Colonic mucosa (tissue), 4 donors: Measurements from ENCODE around the gene CEP192. TPM values are rescaled to one million over a fixed set of nuclear protein-coding genes. Genes with fewer than 3 reads are reported as not detected.

Experiments
- DNase-seq: peaks from one replicate; pipeline ENCODE4 v3.0.0-alpha.2; 2020
- H3K27ac ChIP-seq: fragments of 200-600 bp; one replicate; pipeline ENCODE4 v1.8.0; 2021
- H3K27me3 ChIP-seq: fragments of 200-600 bp; one replicate; pipeline ENCODE4 v1.8.0; 2021
- H3K36me3 ChIP-seq: fragments of 200-600 bp; one replicate; pipeline ENCODE4 v1.8.0; 2021
- H3K4me1 ChIP-seq: fragments of 200-600 bp; one replicate; pipeline ENCODE4 v1.8.0; 2021; ENCODE audit warnings: mild to moderate bottlenecking
- H3K4me3 ChIP-seq: fragments of 200-600 bp; one replicate; pipeline ENCODE4 v1.8.0; 2021
- H3K9ac ChIP-seq, 2 donors: one replicate each; pipeline ENCODE4 v1.7.0; 2013; ENCODE audit warnings: control low read depth in 2 of 2, low read depth in 2 of 2, low read length in 2 of 2
- H3K9me3 ChIP-seq: fragments of 200-600 bp; one replicate; pipeline ENCODE4 v1.8.0; 2021
- CTCF ChIP-seq: fragments of 200-600 bp; IDR thresholded peaks from one replicate; pipeline ENCODE4 v1.8.0; 2022; ENCODE audit warnings: antibody characterized with exemption, mild to moderate bottlenecking
- intact Hi-C: fragments of 100-400 bp; cut with DNase I; formaldehyde crosslinking; loops from one replicate; pipeline ENCODE4 v1.14.1; 2022
- total RNA-seq, 2 donors: library from RNA; stranded (reverse); fragmentation: NEBNext Ultra II Directional in 1 of 2; extraction: Animal tissue kit (Norgen Biotek cat#: 25700) in 1 of 2; gene quantifications; one replicate each; pipeline ENCODE4 v1.2.1, GENCODE V29; 2021
- donor health status: healthy.
- donor health status: DM: no; HTN: no; CAD: no.
- donor health status: DM: no; HTN: no; CAD: no.

Gene CEP192
- 10 to 100 TPM; 23.7 to 26.9 TPM for total RNA-seq

GRCh38 chr18:12990967-12991820, at the start of gene CEP192:
TSS of gene CEP192 (plus strand) at chr18:12991362. CDS start at chr18:12999425, 8,063 bp downstream.
- Histone ChIP-seq H3K9me3 (no peaks in the 10 kb centered on the region), H3K27me3 (no peaks in the 10 kb centered on the region), H3K36me3 (no peaks in the 10 kb centered on the region), H3K9ac (peak within 1 kb of the TSS; percentile 72 to 96), H3K4me1 (peaks cover 4% of the 10 kb centered on the region), H3K4me3 (peak within 1 kb of the TSS; percentile 97), H3K27ac (peak within 1 kb of the TSS; percentile 98)
- TF ChIP-seq CTCF, result no peak
- DNase-seq, result peak; percentile 98
- intact Hi-C loops, result no loop called here

- TF ChIP-seq CTCF, result no peak
- Histone ChIP-seq H3K4me1 (no peaks in the 10 kb centered on the region), H3K36me3 (no peaks in the 10 kb centered on the region), H3K27ac (no peak overlapping the region), H3K4me3 (no peak overlapping the region), H3K9me3 (no peaks in the 10 kb centered on the region), H3K27me3 (no peaks in the 10 kb centered on the region), H3K9ac (no peak overlapping the region)
- intact Hi-C loops, result no loop called here
- DNase-seq, result no peak
Observed at GRCh38 chr18:12943215-12943614, 47.9 kb upstream of the CEP192 start.

- no peak overlapping the region for H3K9ac ChIP-seq
- H3K9me3 ChIP-seq, result no peaks in the 10 kb centered on the region
- no peak overlapping the region for H3K27ac ChIP-seq
- no peaks in the 10 kb centered on the region for H3K27me3 ChIP-seq
- H3K4me1 ChIP-seq, result no peaks in the 10 kb centered on the region
- peak; percentile 42 for DNase-seq
- TF ChIP-seq CTCF, result no peak
- no peak overlapping the region for H3K4me3 ChIP-seq
- intact Hi-C loops, result no loop called here
- no peaks in the 10 kb centered on the region for H3K36me3 ChIP-seq
Observed at GRCh38 chr18:12944709-12945108, 46.5 kb upstream of the CEP192 start.

GRCh38 chr18:12946549-12947284, 44.4 kb upstream of the CEP192 start:
- H3K27ac ChIP-seq, result peak overlapping the region; percentile 88
- DNase-seq, result peak; percentile 62
- H3K36me3 ChIP-seq, result no peaks in the 10 kb centered on the region
- no peaks in the 10 kb centered on the region for H3K4me1 ChIP-seq
- no peaks in the 10 kb centered on the region for H3K27me3 ChIP-seq
- peak overlapping the region; percentile 84 to 98 for H3K9ac ChIP-seq
- peak overlapping the region; percentile 44 for H3K4me3 ChIP-seq
- no peak for TF ChIP-seq CTCF
- no peaks in the 10 kb centered on the region for H3K9me3 ChIP-seq
- intact Hi-C loops, result no loop called here

- Histone ChIP-seq H3K4me3 (peak within 1 kb of the TSS; percentile 59), H3K9me3 (no peaks in the 10 kb centered on the region), H3K27me3 (no peaks in the 10 kb centered on the region), H3K36me3 (no peaks in the 10 kb centered on the region), H3K9ac (peak within 1 kb of the TSS; percentile 86 to 98), H3K27ac (peak within 1 kb of the TSS; percentile 92), H3K4me1 (no peaks in the 10 kb centered on the region)
- peak; percentile 100 for DNase-seq
- intact Hi-C loops, result no loop called here
- TF ChIP-seq CTCF, result no peak
Observed at GRCh38 chr18:12947285-12948049, 43.7 kb upstream of the CEP192 start, which contains the start of gene SEH1L. TSS of gene SEH1L (plus strand) at chr18:12948011. CDS start at chr18:12948122, 111 bp downstream.
